A549 (cell line): ENCODE data around the gene DHRS3. TPM values are rescaled to one million over a fixed set of nuclear protein-coding genes. Genes with fewer than 3 reads are reported as not detected.
A peak's percentile ranks its signal among the peaks of the same experiment; 100 is the strongest.

Experiments used
- ATAC-seq, 2 experiments: fragments of 200-7000 bp in 1 of 2; fragments of >200 bp in 1 of 2; cut with Nextera tagmentation in 1 of 2; cut with Tn5 transposase in 1 of 2; 3 replicates each; pipeline versions ENCODE4 v1.8.0 to v1.9.1; 2018 to 2020; ENCODE audit warnings: mild to moderate bottlenecking in 1 of 2, moderate library complexity in 1 of 2
- CTCF ChIA-PET: fragments of 300-600 bp; sonication (Branson Sonifier 250); formaldehyde crosslinking; extraction: SDS; loops from one replicate; lab custom pipeline; 2021; ENCODE audit warnings: antibody characterized with exemption, inconsistent platforms; lab: Yijun Ruan, JAX
- POLR2A ChIA-PET: fragments of 350-600 bp; formaldehyde crosslinking; extraction: SDS; loops from one replicate; lab custom pipeline; 2021; ENCODE audit warnings: antibody characterized with exemption, inconsistent platforms; lab: Yijun Ruan, JAX
- DNase-seq, 2 experiments: peaks; one replicate each; pipeline versions ENCODE4 v3.0.0 to v3.0.0-alpha.2; 2011 to 2016; ENCODE audit warnings: low read depth in 1 of 2, low spot score in 1 of 2
- FAIRE-seq: peaks from 2 replicates; lab custom pipeline; 2011; peaks lifted over from hg19 to GRCh38; lab: Jason Lieb, UNC
- H3K27ac ChIP-seq, 2 experiments: fragments of >200 bp; sonication (Bioruptor Twin); formaldehyde crosslinking; 3 replicates each; pipeline ENCODE4 v1.5.1; 2016 to 2017
- H3K4me1 ChIP-seq: fragments of >200 bp; sonication (Bioruptor Twin); formaldehyde crosslinking; 3 replicates; pipeline ENCODE4 v1.6.1; 2016
- H3K4me2 ChIP-seq: fragments of >200 bp; sonication (Bioruptor Twin); formaldehyde crosslinking; 3 replicates; pipeline ENCODE4 v1.6.1; 2016
- H3K4me3 ChIP-seq: fragments of >200 bp; sonication (Bioruptor Twin); formaldehyde crosslinking; 3 replicates; pipeline ENCODE4 v1.5.1; 2016
- H3K9me3 ChIP-seq: fragments of >200 bp; sonication (Bioruptor Twin); formaldehyde crosslinking; 3 replicates; pipeline ENCODE4 v1.6.1; 2016
- ATOH8 ChIP-seq: fragments of 250-450 bp; sonication (Bioruptor Pico); IDR thresholded peaks from 2 replicates; pipeline ENCODE4 v1.5.0; 2020; ENCODE audit warnings: low read depth, mild to moderate bottlenecking, moderate library complexity
- BCL3 ChIP-seq: fragments of >200 bp; sonication (Bioruptor Twin); formaldehyde crosslinking; IDR thresholded peaks from 3 replicates; pipeline ENCODE4 v1.6.1; 2016
- CBX2 ChIP-seq: fragments of 200-600 bp; sonication (generic); IDR thresholded peaks from 2 replicates; pipeline ENCODE4 v1.6.1; 2016; ENCODE audit warnings: low read depth, mild to moderate bottlenecking, borderline replicate concordance
- CEBPB ChIP-seq, 2 experiments: fragments of >200 bp in 1 of 2; sonication (Bioruptor Twin) in 1 of 2; formaldehyde crosslinking in 1 of 2; IDR thresholded peaks; 2 replicates each; pipeline ENCODE4 v1.6.1; 2012 to 2016
- CHD4 ChIP-seq: fragments of 200-600 bp; sonication (generic); IDR thresholded peaks from 2 replicates; pipeline ENCODE4 v1.6.1; 2016; ENCODE audit warnings: antibody characterized with exemption, mild to moderate bottlenecking, borderline replicate concordance
- EHMT2 ChIP-seq: fragments of 200-600 bp; sonication (generic); IDR thresholded peaks from 2 replicates; pipeline ENCODE4 v1.6.1; 2016; ENCODE audit warnings: antibody characterized with exemption, low read depth, mild to moderate bottlenecking, moderate library complexity
- FOSB ChIP-seq: fragments of 250-450 bp; sonication (Bioruptor Pico); IDR thresholded peaks from 2 replicates; pipeline ENCODE4 v1.5.0; 2020; ENCODE audit warnings: mild to moderate bottlenecking, moderate library complexity
- FOSL2 ChIP-seq, 2 experiments: fragments of 450-650 bp in 1 of 2; fragments of >200 bp in 1 of 2; sonication (Bioruptor Twin) in 1 of 2; formaldehyde crosslinking; IDR thresholded peaks; 2 replicates each; pipeline versions ENCODE4 v1.5.0 to v1.6.1; 2016 to 2020; ENCODE audit warnings: mild to moderate bottlenecking in 1 of 2, moderate library complexity in 1 of 2
- FOXS1 ChIP-seq: fragments of 250-450 bp; sonication (Bioruptor Pico); IDR thresholded peaks from 2 replicates; pipeline ENCODE4 v1.5.0; 2020; ENCODE audit warnings: mild to moderate bottlenecking, moderate library complexity
- GATA3 ChIP-seq: IDR thresholded peaks from 2 replicates; pipeline ENCODE4 v1.6.1; 2012; ENCODE audit warnings: borderline replicate concordance
- HOXA7 ChIP-seq: fragments of 250-450 bp; sonication (Bioruptor Pico); IDR thresholded peaks from 2 replicates; pipeline ENCODE4 v1.5.0; 2020; ENCODE audit warnings: mild to moderate bottlenecking, moderate library complexity
- JUNB ChIP-seq: fragments of >200 bp; sonication (Bioruptor Twin); formaldehyde crosslinking; IDR thresholded peaks from 2 replicates; pipeline ENCODE4 v1.6.1; 2016
- KDM5A ChIP-seq: fragments of 200-600 bp; sonication (generic); IDR thresholded peaks from 2 replicates; pipeline ENCODE4 v1.6.1; 2016; ENCODE audit warnings: antibody characterized with exemption, mild to moderate bottlenecking
- PBX3 ChIP-seq: IDR thresholded peaks from 2 replicates; pipeline ENCODE4 v1.6.1; 2012
- PHF8 ChIP-seq: fragments of 200-600 bp; sonication (generic); IDR thresholded peaks from 2 replicates; pipeline ENCODE4 v1.6.1; 2016; ENCODE audit warnings: low read depth, mild to moderate bottlenecking, antibody characterized with exemption, moderate library complexity, borderline replicate concordance
- POLR2AphosphoS2 ChIP-seq: conservative IDR thresholded peaks from 2 replicates; pipeline ENCODE4 v1.6.1; 2012; ENCODE audit warnings: low read length, improper control_type of control experiment, inconsistent platforms
- RAD21 ChIP-seq, 2 experiments: fragments of >200 bp in 1 of 2; sonication (Bioruptor Twin) in 1 of 2; formaldehyde crosslinking in 1 of 2; IDR thresholded peaks in 1 of 2; conservative IDR thresholded peaks in 1 of 2; 2 replicates in 1 of 2; 3 replicates in 1 of 2; pipeline ENCODE4 v1.6.1; 2012 to 2018; ENCODE audit warnings: inconsistent platforms in 1 of 2
- RNF2 ChIP-seq: fragments of 200-600 bp; sonication (generic); IDR thresholded peaks from 2 replicates; pipeline ENCODE4 v1.6.1; 2016; ENCODE audit warnings: low read depth, mild to moderate bottlenecking, antibody characterized with exemption, moderate library complexity, borderline replicate concordance
- TP53 ChIP-seq: fragments of 250-450 bp; sonication (Bioruptor Pico); IDR thresholded peaks from 2 replicates; pipeline ENCODE4 v1.5.0; 2021; ENCODE audit warnings: mild to moderate bottlenecking, moderate library complexity
- ZC3H11A ChIP-seq: fragments of 450-650 bp; IDR thresholded peaks from 2 replicates; pipeline ENCODE4 v1.6.1; 2014; ENCODE audit warnings: antibody characterized with exemption, mild to moderate bottlenecking
- ZFP36 ChIP-seq: fragments of 450-650 bp; IDR thresholded peaks from 2 replicates; pipeline ENCODE4 v1.6.1; 2014; ENCODE audit warnings: borderline replicate concordance; ENCODE audit not compliant: partially characterized antibody
- ZNF302 ChIP-seq: fragments of 250-450 bp; sonication (Bioruptor Pico); IDR thresholded peaks from 2 replicates; pipeline ENCODE4 v1.9.0; 2021; ENCODE audit warnings: inconsistent platforms, mild to moderate bottlenecking, moderate library complexity
- WGBS: methylation state at CpG from one replicate; pipeline ENCODE4 v1.1.6; 2017; ENCODE audit errors: missing lambda C conversion rate; 5-methylcytosine and 5-hydroxymethylcytosine counted together
- polyA plus RNA-seq, 4 experiments: library from polyadenylated mRNA; depleted of rRNA in 3 of 4; stranded (reverse); fragments of >200 nt; fragmentation: RNase III in 1 of 4; extraction: RNeasy Plus Mini Kit Qiagen cat#74134 plus additional on column Dnase treatment in 1 of 4; gene quantifications; 2 replicates in 3 of 4; 3 replicates in 1 of 4; pipeline ENCODE4 v1.2.3, GENCODE V29; 2011 to 2017

DHRS3 gene
- polyA plus RNA-seq, 2 of the 4 experiments (the other 2 are of a cell fraction) = 62.7 to 79.7 TPM

- TF ChIP-seq ATOH8 (CRISPR knock-in tag) (peak; percentile 88), GATA3 (peak; percentile 94), CEBPB (IDR thresholded peaks at IDR 0.05) (peak; percentile 89 to 98), TP53 (CRISPR knock-in tag) (peak; percentile 79; the same call in 1 of the 2 replicates), RNF2 (no peak), EHMT2 (no peak), PHF8 (no peak), ZC3H11A (no peak), CBX2 (no peak)
Measured at GRCh38 chr1:12596007-12596821, 21.8 kb downstream of the DHRS3 start (continued).

- no peak for FAIRE-seq
- Histone ChIP-seq H3K4me2 (peak overlapping the region; percentile 97), H3K9me3 (no peaks in the 10 kb centered on the region), H3K4me3 (peak overlapping the region; percentile 38), H3K4me1 (peaks cover 87% of the 10 kb centered on the region), H3K27ac (peak overlapping the region; percentile 97 to 100)
- DNase-seq = no peak
- no CpG with 5 or more reads among the region's 18 CpGs for WGBS
- TF ChIP-seq FOSB (CRISPR knock-in tag) (no peak), ZNF302 (CRISPR knock-in tag) (no peak), HOXA7 (no peak), CHD4 (no peak), RAD21 (conservative IDR thresholded peaks at IDR 0.05 in 1 of 2, IDR thresholded peaks at IDR 0.05 in 1 of 2) (0 out of 5 replicates have a peak, but pooled peaks of 1 of the 2 experiments have one; percentile 47), PBX3 (no peak), FOXS1 (no peak), FOSL2 (IDR thresholded peaks at IDR 0.05) (no peak), FOSL2 (CRISPR knock-in tag; IDR thresholded peaks at IDR 0.05) (no peak), ZFP36 (no peak), BCL3 (peak; percentile 77; the same call in 1 of the 3 replicates), JUNB (peak; percentile 61), KDM5A (no peak), POLR2AphosphoS2 (no peak), GATA3 (no peak; the same call in 1 of the 2 replicates)
- ATAC-seq = peak in 1 of 2 experiments; percentile 41; a peak in 1 of 6 replicates
- ChIA-PET CTCF (interaction anchor here (0.6 to 2.6 kb wide), 6 partner anchors 22 to 294 kb away, joined by 3 to 7 read pairs (median 4); partner anchors contain the start of gene DHRS3), POLR2A (interaction anchor here (0.7 to 6.8 kb wide), 18 partner anchors 8 to 214 kb away, joined by 3 to 209 read pairs (median 6); partner anchors contain the start of gene DHRS3)
Measured at GRCh38 chr1:12595757-12596006, 22.3 kb downstream of the DHRS3 start.
